ENCODE data around the gene CMIP.
A peak's percentile ranks its signal among the peaks of the same experiment; 100 is the strongest.
"Not testable (repeated sequence)": the region's sequence is repeated elsewhere in the genome, so short reads cannot be mapped to it uniquely, and the experiment has no call there.

Gene CMIP

DNA sequence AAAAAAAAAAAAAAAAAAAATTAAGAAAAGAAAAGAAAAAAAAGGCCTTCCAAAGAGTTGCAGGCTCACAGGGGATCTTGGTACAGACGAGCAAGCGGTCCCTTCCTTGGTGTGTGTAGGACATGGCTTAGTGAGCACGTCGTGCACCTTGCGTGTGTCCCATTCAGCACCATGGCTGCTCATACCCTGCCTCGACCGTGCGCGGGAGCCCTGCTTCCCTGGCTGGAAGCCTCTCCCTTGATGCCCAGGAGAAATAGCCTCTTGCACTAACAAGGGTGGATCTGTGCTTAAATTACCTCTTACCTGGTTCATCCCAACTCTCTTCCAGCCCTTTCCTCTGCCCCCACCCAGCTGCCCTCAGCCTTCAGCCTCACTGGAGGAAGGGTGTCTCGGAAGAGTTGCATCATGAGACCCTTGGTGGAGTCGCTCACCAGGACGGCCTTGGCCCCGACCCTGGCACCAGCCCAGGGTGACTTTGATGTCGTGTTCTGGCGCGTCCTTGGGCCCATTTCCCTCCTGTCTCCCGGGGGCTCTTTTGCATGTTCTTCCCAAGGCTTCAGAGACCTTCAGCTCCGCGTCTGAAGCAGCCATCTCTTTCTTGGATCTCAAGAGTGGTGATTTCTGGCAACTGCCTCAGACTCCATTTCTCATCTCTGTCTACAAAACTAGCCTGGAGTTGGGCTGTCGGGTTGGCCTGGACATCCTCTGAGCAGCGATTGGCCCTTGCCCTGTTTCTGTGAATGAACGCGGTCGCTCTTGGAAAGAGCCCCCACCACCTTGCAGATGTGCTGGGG, 127.2 kb downstream of the CMIP start:
- no peak for DNase-seq

DNA sequence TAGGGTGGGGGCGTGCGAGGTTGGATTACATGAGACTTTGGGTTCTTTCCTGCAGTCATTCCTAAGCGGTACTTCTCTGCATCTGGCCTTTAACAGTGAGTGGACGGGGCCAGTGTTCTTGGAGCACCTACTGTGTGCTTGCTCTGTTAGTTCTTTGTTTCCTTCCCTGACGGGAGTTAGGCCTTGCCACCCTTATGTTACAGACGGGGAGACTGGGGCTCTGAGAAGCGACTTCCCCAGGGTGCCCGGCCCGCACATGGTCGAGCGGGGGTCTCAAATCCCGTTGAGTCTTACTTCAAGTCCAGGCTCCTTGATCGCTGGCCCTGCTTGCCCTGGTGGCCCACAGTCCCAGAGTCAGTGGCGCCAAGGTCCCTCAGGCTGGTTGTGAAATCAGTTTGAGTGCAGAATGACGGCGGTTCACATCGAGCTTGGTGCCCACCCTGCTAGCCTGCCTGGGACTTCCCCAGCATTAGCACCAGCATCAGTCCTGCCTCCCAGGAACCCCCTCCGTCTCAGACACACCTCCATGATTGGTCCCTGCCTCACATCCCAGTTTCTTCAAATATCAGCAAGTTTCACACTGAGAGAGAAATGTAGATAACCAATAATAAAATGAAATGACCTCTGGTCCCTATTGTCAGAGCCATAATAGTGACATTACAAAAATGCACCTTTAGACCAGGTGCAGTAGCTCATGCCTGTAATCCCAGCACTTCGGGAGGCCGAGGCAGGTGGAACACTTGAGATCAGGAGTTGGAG, 128.0 kb downstream of the CMIP start:
- no peak for DNase-seq

DNA sequence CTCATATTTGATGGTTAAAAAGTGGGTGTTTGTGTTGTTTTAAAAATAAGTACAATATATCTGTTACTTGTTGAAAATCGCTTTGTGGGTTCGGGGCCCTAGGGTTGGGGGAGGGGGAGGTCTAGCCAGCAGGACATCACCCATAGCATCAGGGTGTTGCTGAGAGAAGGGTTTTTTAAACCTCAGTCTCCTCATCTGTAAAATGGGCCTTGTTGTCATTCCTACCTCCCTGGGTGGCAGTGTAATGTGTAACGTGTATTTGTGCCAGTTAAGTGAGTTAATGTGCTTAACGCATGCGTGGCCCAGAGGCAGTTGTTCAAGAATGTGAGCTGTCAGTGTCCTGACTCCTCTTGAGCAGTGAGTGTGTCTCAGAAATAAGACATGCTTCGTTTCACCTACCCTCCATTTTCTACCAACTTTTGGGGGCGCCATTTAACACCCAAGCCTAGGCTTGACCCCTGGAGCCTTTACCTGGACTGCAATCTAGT, 129.0 kb downstream of the CMIP start:
- DNase-seq: no peak

DNA sequence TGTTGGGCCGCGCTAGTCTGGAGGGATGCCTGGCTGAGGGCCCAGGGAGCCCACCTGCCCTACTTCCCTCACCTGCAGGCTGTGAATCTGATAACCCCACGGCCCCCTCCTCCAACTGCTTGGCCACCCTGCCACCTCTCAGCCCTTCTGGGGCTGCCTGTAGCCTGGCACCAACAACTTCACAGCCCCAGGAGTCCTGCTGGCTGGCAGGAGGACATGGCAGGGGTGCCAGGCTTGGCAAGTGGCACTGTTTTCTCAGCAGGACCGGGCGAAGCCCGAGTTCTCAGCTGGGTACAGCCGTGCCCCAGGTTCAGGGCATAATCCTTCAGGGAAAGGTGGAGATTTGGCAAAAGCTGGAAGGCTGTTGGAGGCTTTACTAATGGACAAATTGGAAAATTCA, 129.6 kb downstream of the CMIP start:
- DNase-seq: no peak

DNA sequence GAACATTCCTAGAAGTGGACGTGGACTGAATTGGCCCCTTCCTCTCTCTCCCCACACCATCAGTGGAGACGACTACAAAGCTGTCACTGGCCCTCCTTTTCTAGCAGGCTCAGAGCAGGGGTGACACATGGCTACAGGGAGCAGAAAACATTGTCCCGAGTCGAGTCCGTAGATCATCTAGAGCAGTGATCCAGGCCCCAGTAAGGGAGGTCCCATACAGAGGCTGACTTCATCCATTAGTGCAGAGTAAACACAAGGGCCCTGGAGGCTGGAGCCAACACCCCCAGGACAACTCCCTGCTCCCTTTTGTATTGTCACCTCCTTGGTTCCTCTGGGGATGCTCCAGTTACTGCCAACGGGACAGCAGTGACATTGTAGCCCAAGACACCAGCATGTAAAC, 130.7 kb downstream of the CMIP start:
- DNase-seq: no peak

DNA sequence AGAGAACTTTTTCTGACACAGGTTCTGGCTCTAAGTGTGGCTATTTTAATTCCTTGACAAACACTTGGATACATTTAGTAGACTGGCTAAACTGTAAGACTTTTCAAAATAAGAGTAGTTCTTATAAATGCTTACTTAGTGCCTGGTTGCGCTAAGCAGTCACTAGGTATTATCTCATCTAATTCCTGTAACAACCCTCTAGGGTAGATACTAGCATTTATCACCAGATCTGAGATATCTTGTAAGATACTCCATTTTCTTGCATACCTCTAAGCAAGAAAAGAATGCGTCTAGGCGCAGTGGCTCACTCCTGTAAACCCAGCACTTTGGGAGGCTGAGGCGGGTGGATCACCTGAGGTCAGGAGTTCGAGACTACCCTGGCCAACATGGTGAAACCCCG, 131.2 kb downstream of the CMIP start:
- DNase-seq: no peak

DNA sequence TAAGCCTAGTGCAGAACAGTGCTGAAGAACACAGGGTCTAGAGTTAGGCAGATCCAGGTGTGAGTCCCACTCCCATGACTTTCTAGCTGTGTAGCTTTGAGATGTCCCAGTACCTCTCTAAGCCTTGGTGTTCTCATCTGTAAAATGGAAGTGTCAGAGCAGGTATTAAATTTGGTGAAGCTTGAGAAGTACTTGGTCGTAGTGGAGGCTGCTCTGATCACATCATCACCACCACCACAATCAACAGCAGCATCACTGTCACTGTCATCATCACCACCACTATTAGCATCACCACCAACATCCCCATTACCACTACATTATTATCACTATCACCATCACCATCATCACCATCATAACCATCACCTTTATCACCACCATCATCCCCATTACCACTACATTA, 132.1 kb downstream of the CMIP start:
- no peak for DNase-seq

DNA sequence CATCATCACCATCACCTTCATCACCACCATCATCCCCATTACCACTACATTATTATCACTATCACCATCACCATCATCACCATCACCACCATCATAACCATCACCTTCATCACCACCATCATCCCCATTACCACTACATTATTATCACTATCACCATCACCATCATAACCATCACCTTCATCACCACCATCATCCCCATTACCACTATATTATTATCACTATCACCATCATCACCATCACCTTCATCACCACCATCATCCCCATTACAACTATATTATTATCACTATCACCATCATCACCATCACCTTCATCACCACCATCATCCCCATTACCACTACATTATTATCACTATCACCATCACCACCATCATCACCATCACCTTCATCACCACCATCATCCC, 132.7 kb downstream of the CMIP start:
- DNase-seq: not testable (repeated sequence)

DNA sequence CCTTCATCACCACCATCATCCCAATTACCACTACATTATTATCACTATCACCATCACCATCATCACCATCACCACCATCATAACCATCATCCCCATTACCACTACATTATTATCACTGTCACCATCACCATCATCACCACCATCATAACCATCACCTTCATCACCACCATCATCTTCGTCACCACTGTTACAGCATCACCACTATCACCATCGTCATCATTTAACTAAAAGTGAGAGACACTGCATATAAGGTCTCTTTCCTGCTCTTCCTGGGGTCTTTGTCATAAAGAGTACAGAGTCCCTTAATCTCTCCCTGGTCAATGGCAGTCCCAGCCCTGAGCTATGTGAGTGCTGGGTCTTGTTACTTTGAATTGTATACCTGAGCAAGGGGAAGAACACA, 133.5 kb downstream of the CMIP start:
- DNase-seq: no peak

DNA sequence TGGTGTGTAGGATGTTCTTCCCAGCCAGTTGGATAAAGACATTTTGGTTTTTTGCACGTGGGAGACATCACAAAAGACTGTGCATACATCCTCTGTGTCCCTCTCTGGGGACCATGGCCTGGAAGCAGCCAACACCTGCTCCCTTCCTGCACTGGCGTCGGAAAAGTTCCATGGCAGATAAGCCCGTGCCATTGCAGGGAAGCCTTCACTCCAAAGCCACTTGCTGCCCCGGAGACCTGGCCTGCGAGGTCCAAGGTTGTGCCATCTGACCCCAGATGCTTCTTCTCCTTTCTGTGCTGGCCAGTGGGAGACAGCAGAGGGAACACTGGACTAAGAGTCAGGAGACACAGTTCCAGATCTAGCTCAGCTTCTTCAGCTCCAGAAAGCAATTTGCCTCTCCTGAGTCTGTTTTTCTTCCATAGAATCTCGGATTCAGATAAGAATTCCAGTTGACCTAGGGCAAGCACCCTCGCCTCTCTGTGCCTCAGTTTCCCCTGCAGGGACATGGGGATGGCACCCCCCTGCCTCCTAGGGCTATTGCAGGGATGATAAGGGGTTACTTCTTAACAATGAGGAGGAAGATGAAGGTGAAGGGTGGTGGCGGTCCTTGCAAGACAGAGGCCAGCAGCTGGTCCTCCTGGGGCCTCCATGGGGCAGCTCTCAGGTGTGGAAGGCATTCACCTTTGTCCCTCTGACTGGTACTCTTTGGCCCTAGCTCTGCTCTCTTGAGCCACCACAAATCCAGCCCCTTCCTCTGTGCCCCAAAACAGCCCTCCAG, 134.2 kb downstream of the CMIP start:
- DNase-seq: no peak

DNA sequence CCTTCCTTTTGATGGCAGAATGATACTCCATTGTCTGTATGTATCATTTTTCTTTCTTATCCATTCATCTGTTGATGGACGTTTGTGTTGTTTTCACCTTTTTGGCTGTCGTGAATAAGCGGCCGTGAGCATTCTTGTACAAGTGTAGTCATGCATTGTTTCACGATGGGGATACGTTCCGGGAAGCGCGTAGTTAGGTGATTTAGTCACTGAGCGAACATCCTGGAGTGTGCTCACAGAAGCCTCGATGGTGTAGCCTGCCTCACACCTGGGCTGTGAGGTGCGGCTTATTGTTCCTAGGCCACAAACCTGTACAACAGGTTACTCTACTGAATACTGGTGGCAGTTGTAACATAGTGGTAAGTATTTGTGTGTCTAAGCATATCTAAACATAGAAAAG, 136.5 kb downstream of the CMIP start:
- no peak for DNase-seq

DNA sequence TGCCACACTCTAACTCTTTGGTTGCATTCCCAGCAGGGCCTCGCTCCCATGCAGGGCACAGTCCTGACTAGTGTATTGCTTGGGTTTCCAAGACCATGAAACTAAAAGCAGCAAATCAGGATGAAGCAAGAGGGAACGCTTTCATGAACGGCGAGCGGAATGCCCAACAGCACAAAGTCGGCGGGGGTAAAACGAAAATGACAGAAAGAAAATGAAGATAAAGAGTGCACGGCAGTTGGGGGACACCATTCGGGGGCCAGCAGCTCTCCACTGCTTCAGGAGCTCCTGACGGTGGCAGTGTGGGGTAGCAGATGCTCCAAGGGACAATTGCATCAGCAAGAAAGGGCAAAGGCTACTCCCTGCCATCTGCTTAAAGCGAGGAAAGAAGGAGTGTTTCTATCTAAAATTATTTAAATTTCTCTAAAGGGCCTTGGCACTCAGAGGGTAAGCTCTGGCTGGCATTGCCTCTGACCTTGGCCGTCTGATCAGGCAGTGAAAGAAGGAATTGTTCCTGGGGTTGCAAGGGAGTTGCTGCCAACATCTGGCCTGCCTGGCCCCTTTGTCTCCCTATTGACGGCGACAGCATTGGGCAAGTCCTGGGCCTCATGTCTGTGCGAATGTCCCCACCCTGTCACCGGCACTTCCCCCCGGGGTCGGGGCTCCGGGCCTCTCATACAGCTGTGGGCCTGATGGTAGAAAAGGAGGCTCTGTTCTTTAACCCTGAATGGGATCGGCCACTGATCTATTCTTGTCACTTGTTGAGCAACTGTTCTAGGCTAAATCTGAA, 138.2 kb downstream of the CMIP start:
- peak; percentile 40 for DNase-seq

DNA sequence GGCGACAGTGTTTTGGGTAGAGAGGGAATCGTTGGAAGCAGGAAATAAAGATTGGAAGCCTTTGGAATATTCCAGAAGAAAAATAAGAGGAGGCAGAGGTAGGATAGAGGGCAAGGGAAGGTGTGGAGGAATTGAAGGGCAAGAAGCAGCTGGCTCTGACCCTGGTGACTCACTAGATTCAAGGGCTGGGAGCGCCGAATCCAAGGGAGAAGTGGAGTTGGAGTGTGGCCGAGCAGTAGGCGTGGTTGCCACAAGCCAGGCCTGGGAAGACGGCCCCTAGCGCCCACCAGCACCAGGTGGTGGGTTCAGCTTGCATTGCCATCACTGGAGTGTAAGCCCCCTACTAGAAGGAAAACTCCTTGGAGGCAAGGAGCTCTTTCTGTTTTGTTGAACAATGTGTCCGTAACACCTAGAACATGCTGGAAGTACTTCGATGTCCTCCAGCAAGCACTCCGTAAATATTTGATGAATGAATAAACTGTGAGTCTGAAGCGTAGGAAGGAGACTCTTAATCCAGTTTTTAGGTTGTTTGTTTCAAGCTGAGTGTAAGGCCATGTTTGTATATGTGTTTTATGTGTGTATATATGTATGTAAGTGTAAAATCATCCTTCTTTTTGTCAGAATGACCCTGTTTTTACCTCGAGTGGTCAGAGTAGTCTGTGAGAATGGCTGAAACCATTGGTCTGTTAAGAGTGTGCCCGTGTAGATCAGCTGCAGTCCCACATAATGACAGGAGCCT, 139.5 kb downstream of the CMIP start:
- DNase-seq: no peak

DNA sequence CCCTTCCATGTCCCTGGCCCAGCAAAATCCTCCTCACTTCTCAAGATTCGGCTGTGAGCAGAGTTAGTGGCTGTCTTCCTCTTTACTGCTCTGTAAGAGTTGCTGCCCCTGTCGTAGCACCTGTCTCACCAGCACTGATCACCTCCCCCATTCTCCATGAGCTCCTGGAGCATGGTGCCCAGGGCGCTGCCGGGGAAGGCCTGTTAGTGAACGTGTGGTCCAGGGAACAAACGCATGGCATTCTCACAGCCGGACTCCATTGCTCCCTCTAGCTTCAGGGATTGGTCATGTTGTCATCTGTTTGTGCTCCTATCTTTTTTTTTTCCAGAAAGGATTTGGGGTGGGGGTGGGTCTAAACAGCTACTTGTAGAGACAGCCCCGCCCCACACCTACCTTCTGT, 141.2 kb downstream of the CMIP start:
- DNase-seq: no peak

DNA sequence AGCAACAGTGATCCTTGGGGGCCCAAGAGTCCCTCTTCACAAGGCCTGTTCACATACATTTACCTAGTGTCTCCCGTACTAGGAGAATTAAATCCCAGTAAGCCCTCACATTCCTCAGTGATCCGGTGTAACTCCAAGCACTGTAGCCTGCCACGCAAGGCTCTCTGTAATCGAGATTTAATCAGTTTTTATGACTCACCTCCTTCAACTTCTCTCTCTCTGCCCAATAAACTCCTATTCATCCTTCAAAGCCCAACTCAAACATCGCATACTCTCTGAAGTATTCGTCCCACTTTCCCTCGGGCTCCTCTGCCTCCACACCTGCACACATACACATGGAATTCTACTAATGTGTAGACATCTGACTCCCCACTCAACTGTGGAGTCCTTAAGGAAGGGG, 141.8 kb downstream of the CMIP start:
- DNase-seq: no peak

DNA sequence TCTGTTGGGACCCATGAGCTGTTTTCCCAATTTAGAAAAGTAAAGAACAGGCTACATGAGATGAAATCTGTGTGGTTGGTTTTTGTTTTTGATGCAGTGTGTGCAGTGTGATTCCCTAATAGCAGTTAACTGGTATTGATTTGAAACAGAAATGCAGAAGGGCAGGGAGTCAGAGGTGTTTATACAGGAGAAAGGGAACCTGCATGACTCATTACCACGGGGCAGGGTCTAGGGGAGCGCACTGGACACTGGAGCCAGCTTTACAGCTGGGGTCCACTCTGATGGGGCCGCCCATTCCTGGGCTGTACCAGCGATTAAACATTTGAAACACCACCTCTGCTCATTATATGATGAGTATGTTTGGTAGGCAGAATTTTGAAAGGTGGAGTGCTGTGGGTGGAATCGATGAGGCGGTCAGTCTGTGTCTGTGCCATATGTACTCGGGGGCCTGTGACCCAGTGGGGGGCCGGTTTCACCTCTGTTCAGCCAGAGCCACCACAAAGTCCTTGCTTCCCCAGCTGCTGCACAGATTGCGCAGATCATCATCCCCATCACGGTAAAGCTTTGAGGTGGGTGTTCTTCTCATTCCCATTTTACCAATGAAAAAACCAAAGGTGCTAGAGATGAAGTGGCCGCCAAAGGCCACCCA, 142.5 kb downstream of the CMIP start:
- DNase-seq: no peak

DNA sequence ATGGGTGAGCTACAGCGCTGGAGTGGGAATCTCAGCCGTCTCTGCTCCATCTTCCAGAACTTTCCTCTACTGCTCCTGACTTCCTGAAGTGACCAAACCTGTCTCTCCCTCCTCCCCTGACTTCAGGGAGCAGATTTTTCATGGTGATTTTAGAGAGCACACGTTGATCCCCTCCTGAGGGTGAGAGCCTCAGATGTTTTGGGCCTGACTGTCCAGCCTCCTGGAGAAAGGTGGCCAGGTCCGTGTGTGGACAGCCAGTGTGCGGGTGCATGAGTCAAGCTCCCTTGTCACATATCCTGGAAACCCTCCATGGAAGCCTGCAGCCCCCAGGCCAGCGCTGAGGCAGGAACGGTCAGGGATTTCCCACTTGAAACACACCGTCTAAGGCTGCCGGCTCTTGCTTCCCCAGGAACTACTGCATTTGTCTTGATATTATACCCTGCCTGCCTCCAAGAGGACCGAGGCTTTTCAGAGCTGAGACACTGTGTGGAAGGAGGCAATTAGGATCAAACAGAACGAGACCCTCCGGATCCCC, 143.1 kb downstream of the CMIP start:
- DNase-seq: no peak

DNA sequence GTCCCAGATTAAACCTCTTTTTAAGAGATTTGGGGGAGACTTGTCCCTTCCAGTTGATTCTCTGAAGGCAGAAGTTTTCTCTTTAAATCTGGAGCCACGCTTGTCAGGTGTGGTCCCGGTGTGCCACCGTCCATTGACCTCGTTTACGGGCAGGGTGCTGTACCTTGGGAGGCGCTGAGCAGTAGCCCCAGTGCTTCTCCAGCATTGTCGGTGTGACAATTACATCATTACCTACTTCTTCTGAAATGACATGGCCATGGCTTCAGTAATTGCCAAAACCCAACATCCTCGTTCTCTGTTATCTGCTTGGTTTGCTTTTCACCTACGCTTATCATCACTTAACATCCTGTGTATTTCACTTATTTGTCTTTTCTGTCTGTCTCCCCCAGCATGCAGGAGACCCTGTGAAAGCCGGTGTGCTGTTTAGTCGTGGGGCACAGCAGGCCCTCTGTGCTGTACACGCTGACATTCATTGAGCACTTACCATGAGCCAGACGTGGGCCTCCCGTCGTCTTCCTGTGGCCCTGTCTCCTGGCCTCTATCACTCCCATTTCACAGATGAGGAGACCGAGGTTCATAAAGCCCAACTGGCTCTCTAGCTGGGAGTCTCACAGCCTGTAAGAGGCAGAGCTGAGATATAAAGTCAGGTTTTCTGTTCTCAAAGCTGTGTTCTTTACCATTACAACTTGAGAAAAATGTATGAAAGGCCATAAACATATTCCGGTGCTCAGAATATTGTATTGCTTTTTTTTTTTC, 143.9 kb downstream of the CMIP start:
- DNase-seq: no peak

DNA sequence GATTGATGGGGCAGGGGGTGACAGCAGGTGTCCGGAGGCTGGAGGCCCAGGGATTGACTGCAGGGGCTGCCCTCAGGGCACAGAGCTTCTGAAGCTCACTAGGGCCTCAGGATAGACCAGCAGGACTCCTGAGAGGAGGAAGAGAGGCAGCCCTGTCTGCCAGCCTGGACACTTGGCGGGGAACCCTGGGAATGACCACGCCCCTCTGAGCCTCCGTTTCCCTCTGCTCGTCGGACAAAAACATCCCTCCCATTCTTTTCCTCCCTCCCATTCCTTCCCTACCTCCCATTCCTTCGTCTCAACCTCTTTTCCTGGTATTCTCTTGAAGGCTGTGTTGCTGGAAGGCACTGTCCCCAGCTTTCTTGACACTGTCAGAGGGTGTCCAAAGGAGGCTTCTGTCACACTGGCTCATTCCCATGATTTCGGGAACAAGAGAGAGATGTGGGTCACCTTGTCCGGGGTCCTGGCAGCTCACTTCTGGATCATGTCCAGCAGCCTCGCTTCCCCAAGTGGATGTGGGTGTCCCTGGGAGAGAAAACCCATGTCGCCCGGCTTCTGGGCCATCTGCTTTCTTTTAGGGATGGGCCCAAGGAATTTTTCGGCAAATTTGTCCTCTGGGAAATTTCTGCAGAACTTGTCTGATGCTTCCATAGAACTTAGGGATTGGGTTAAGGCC, 145.5 kb downstream of the CMIP start:
- no peak for DNase-seq

Data from hematopoietic multipotent progenitor cell treated with erythropoietin and hydrocortisone succinate and interleukin-3 and kit ligand, for 4 days (in vitro differentiated cells).